Measurements from ENCODE around the gene LENEP.

Gene LENEP

DNA sequence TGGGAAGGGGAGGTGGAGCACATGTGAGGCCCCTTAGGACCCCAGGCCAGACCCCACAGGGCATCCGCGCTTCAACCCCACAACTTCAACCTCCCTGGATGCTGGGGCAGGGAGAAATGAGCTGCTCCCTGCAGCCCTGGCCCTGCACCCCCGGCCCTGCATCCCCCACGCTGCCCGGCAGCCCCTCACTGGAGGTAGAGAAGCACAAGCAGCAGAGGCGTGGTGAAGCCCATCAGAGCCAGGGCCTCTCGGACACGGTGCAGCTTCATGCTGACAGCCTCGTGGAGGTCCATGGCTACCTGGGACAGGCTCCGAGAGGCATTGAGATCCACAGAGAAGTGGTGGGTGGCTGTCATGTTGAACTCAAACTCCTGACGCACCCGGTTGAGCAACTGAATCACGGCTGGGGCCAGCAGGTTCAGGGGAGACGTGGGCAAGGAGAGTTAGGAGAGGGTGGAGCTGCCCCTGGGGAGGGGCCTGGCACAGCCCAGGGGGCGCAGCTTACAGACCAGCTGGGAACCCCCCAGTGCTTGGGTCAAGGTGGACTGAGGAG lies 36.9 kb downstream of the LENEP start:
- DNase-seq (ENCODE audit: low spot score) = no peak

DNA sequence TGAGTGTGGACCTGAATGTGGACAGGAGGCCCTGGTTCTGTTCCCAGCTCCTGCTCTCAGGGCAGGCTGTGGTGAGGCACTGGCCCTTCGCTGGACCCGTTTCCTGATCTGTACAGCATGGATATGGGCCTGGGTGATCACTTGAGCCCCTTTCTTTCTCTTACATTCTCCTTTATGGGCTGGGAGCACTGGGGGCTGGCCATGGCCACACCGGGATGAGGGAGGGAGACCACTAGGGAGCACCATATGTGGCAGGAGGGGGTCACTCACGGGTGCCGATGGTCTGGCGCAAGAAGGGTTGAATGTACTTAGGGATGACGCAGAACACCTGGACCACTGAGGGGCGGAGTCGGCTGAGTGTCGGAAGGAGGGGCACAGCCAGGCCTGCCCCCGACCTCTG lies 37.5 kb downstream of the LENEP start:
- no peak for DNase-seq (ENCODE audit: low spot score)

DNA sequence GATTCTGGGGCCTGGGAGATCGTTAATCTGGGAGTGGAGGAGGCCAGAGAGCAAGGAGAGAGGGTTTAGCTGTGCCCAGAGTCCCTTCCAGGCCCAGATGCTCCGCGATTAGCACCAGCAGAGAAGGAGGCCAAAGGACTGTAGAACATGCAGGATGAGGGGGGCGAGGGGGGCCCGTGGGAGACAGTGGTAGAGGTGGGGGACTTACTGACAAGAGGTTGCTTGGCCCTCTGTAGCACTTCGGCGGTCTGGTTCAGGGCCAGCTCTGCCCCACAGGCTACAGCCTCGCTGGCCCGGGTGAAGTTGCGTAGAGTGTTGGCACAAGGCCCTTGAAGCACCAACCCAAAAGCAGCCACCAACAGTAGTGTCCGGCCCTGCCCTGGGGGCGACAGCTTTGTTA lies 39.5 kb downstream of the LENEP start:
- DNase-seq (ENCODE audit: low spot score) = no peak

DNA sequence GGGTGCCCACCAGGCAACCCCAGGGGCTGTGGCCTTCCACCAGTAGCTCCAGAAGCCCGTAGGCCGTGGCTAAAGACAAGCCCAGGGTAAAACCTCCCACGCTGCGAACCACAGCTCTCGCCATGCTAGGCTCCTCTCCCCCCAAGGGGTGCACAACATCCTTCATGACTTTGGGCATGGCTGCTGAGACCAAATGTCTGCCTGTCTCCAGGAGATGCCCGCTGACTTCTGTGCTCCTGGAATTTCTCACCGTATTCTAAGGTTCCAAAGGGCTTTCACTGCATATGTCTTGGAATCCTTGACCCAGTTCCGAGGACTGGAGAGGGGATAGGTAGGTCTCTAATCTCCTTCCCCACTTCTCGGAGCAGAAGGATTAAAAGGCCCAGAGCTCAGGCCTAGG lies 40.1 kb downstream of the LENEP start, which contains the start of the genes DCST1 and DCST2:
Gene DCST1 (plus strand): TSS at position 301 of the 400 bp plus-strand sequence. CDS start 213 bp downstream, outside the sequence.
Gene DCST2 (minus strand): TSS at position 258 of the 400 bp plus-strand sequence. CDS start 80 bp downstream, at position 178.
- DNase-seq (ENCODE audit: low spot score) = no peak

DNA sequence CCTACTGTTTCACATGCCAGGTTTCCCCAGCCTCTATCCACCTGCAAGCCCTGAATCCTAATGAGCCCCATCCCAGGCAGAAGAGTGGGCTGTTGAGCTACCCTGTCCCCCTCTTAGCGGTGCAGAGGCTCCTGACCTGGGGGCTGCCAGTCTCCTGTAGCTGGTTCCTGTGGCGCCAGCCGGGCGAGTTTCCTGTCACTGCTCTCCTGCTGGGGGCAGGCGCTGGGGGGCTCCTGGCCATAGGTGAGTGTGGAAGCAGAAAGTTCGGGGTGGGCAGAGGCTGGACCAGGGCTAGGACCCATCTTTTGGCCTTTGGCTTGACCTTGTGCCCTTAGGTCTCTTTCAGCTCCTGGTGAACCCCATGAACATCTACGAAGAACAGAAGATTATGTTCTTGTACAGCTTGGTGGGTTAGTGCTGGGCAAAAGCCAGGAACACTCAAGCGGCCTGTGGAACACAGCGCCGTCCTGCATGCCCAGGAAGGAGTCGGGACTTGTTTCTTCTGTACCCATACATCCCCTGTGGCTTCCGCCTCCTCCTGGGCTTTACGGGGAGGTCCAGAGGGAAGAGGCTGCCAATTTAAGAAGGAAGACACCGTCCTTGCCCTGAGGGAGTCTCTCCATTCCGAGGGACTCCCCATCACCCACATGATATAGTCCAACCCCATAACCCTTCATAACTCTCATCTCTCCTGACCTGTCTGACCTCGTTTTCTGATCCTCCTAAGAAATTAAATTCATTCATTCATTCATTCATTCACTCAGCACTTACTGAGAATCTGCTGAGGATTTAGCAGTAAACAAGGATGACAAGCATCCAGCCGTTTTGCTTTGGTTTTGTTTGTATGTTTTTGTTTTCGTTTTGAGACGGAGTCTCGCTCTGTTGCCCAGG lies 41.2 kb downstream of the LENEP start:
- no peak for DNase-seq (ENCODE audit: low spot score)

DNA sequence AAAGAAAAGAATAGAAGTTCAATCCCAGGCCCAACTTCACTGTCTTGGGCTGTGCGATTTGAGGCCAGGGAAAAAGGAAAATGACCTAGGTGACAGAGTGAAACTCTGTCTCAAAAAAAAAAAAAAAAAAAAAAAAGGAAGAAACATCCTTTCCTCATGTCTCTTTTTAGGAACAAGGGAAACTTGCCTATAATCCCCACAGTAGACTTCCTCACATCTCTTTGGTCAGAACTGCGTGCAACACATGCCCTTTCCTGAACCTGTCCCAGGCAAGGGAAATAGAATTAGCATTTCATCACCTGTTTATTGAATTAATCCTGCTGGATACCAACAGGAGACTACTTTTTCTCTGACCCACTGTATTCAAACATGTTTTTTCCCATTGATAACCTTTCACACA lies 42.5 kb downstream of the LENEP start:
- DNase-seq (ENCODE audit: low spot score) = no peak

DNA sequence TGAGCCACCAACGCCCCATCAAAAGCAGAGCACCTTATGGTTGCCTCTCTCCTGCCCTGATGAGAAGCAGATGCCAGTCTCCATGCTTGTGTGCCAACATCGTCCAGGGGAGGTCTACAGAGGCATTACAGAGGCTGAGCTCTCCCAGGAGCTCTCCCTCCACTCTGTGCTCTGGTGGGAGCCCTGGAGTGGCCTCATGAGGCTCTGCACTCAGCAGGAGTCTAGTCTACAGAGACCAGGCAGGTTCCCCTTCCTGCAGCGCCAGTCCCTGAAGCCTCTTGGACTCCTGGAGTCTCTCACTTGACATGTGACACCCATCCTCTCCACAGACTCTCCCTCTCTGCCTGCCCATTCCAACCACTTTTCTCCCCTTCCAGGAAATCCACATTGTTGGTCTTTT lies 43.7 kb downstream of the LENEP start:
- no peak for DNase-seq (ENCODE audit: low spot score)

DNA sequence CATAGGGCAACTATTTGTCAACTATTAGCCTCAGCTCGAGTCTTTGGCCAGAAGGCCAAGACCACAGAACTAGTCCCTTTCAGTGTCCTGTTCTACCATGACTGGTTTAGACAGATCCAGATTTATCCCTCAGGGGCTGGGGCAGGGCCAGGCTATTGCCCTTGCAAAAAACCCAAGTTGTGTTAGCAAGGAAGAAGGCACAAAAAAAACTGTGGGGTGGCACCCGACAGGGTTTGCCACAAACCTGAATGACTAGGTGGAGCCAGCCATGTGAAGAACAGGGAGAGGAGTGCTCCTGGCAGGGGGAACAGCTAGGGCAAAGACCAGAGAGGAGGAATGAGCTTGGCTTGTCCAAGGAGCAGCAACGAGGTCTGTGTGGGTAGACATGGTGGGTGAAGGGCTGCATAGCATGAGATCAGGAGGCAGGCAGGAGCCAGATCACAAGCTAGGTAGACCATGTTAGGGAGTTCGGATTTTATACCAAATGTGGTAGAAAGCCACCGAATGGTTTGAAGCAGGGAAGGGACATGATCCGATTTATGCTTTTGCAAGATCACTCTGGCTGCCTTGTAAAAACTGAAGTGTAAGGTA lies 44.6 kb downstream of the LENEP start:
- DNase-seq (ENCODE audit: low spot score) = no peak

DNA sequence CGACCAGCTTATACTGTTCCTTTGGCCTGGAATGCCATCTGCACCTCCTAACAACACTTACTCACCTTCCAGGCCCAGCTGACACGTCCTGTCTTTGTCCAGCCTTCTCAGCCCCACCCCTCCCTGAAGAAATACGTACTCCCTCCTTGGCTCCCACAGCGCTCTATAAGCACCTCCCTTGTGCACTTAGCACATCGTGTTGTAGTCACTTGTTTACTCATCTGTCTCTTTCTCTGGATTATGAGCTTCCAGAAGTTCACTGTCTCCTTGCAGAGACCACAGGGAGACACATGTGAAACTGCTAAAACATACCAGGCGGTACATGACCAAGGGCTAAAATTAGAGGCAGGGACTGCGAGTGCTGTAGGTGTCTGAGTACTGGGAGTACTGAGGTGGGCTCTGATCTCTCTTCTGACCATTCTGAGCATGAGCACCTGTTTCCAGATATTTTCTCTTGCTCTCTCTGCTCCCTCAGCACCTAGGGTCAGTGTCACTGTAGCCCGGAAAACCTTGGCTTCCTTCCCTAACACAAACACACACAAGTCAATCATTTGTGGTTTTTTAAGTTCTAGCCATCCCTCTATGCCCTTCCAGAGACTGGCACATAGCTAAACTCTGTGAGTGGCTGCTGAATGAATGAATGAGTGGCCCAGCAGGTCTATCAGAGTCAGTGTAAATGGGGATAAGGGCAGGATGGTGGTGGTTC lies 45.4 kb downstream of the LENEP start:
- no peak for DNase-seq (ENCODE audit: low spot score)

DNA sequence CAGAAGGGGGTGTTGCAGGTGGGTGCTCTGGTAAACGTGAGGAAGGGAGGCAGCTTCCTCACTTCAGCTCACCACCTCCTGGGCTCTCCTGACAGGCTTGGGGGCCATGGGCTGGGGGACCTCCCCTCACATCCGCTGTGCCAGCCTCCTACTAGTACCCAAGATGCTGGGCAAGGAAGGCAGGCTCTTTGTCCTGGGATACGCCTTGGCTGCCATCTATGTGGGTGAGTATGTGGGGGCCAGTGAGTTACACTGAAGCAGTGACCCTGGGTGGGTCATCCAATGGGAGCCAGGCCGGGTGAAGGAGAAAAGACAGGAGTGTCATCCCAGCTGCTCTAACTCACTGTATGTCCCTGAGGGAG lies 45.9 kb downstream of the LENEP start:
- DNase-seq (ENCODE audit: low spot score) = no peak

DNA sequence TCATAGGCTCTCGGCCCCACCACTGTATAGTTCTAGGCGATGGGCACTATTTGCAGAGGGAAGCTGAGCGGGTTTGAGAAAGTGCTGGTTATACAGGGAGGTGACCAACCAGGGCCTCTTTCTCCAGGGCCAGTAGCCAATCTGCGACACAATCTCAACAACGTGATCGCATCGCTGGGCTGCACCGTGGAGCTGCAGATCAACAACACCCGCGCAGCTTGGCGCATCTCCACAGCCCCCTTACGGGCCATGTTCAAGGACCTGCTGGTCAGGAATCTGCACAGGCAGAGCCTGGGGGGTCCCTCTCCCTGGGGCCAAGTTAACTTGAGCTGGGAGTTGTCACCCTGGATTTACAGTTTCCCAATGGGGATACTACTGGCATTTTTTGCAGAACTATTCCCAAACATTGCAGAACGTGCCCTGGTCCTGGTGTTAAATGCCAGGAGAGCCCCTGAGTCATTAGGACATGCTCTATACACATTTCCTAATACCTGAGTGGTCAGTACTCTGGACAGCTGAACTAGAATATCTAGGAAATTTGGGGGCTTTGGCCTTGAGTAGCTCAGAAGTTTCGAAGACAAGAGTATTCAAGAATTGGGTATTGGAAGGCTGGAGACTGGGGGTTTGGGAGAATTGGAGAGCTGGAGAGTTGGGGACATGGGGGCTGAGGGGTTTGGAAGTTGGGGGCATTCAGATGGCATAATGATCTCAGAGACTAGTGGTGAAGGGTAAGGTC lies 47.1 kb downstream of the LENEP start:
- DNase-seq (ENCODE audit: low spot score) = no peak

DNA sequence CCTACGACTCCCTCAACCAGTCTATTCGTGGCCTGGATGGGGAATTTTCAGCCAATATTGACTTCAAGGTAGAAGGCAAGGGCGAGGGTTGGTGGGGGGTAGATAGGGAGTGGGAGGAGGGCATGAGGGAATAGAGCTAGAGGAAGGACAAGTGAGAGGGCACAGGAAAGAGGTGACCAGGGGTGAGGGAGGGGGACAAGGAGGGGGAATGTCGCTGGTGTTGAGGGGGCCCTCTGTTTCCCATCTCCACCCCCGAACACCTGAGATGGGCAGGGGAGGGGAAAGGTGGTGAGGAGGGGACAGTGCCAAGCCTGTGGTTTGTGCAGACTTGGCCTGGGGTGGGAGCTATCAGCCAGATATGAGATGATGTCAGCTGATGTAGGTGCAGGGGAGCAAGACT lies 49.4 kb downstream of the LENEP start:
- DNase-seq (ENCODE audit: low spot score) = no peak

DNA sequence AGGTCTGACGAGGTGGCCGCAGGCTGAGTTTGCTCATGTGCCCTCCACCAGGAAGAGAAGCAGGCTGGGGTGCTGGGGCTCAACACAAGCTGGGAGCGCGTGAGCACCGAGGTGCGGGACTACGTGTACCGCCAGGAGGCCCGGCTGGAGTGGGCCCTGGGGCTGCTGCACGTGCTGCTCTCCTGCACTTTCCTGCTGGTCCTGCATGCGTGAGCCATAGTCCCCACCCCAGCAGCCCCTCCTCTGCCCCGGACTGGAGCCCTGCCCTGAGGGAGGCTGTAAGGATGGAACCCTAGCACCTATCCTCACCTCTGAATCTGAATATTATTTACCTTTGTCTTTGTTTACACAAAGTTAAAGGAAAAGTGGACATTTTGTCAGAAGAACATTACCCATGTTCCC lies 49.9 kb downstream of the LENEP start:
- DNase-seq (ENCODE audit: low spot score) = no peak

DNA sequence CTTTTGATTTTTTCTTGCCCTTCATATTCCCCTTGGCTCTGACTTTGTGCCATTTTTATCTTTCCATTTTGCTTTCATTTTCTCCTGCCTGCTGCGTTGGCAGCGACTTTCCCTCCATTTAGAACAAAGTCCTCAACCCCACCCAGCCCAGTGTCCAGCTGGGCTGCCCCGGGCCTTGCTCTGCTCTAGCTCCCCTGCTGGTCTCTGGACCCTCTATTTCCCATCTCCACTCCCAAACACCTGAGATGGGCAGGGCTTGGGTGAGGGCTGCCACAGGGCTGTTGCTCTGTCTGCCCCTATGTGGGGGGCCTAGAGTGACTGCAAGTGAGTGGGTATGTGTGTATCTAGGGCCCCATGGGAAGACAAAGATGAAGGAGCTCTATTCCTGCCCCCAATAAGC lies 50.4 kb downstream of the LENEP start:
- DNase-seq (ENCODE audit: low spot score) = no peak
